Vagina (tissue), 2 donors: ENCODE measurements around the gene HECTD4. TPM values are rescaled to one million over a fixed set of nuclear protein-coding genes. Genes with fewer than 3 reads are reported as not detected.

Experiments
- DNase-seq, 2 donors: peaks; one replicate each; pipeline ENCODE4 v3.0.0-alpha.2; 2017; ENCODE audit errors: extremely low spot score in 2 of 2
- H3K27ac ChIP-seq: fragments of 200-600 bp; sonication (generic); one replicate; pipeline ENCODE4 v1.5.1; 2019
- H3K27me3 ChIP-seq: fragments of 200-600 bp; sonication (generic); one replicate; pipeline ENCODE4 v1.5.1; 2019
- H3K36me3 ChIP-seq, 2 donors: fragments of 200-600 bp; sonication (generic); one replicate each; pipeline ENCODE4 v1.5.1; 2017 to 2019
- H3K4me1 ChIP-seq: fragments of 200-600 bp; sonication (generic); one replicate; pipeline ENCODE4 v1.5.1; 2019
- H3K4me3 ChIP-seq, 2 donors: fragments of 200-600 bp; sonication (generic); 1 replicate in 1 of 2; 2 replicates in 1 of 2; pipeline ENCODE4 v1.5.1; 2016 to 2019
- H3K9me3 ChIP-seq: fragments of 200-600 bp; sonication (generic); one replicate; pipeline ENCODE4 v1.5.1; 2019
- CTCF ChIP-seq, 3 experiments: fragments of 450-650 bp in 2 of 3; fragments of 200-600 bp in 1 of 3; sonication (generic) in 1 of 3; IDR thresholded peaks; one replicate each; pipeline ENCODE4 v1.5.1; 2017 to 2019; ENCODE audit warnings: antibody characterized with exemption in 3 of 3, mild to moderate bottlenecking in 2 of 3, moderate library complexity in 2 of 3
- POLR2A ChIP-seq, 2 donors: fragments of 450-650 bp; IDR thresholded peaks; one replicate each; pipeline ENCODE4 v1.6.1; 2017; ENCODE audit warnings: antibody characterized with exemption in 2 of 2, mild to moderate bottlenecking in 2 of 2, moderate library complexity in 2 of 2
- POLR2AphosphoS5 ChIP-seq, 2 donors: sonication (generic); formaldehyde crosslinking; IDR thresholded peaks; one replicate each; pipeline ENCODE4 v1.9.0; 2017; ENCODE audit warnings: antibody characterized with exemption in 2 of 2, mild to moderate bottlenecking in 2 of 2, low read depth in 1 of 2; ENCODE audit not compliant: insufficient read depth in 1 of 2
- intact Hi-C: fragments of 100-400 bp; cut with DNase I; formaldehyde crosslinking; loops from one replicate; pipeline ENCODE4 v1.15.1; 2023
- total RNA-seq: library from RNA; depleted of rRNA; stranded (reverse); fragments of >200 nt; gene quantifications from one replicate; pipeline ENCODE4 v1.2.3, GENCODE V29; 2016

Gene HECTD4
- total RNA-seq, 1 donor from 2014 or later = 79.6 TPM

- no peak overlapping the region for H3K4me3 ChIP-seq
- intact Hi-C loops = no loop called here
- DNase-seq = no peak
- H3K9me3 ChIP-seq = no peaks in the 10 kb centered on the region
- peaks cover 0 to 67% of the 10 kb centered on the region in 2 donors for H3K36me3 ChIP-seq
- no peak overlapping the region for H3K27ac ChIP-seq
- no peak for TF ChIP-seq POLR2AphosphoS5 (IDR thresholded peaks at IDR 0.05; ENCODE audit: insufficient read depth in 1 of 2, low read depth in 1 of 2)
- TF ChIP-seq POLR2A (IDR thresholded peaks at IDR 0.05) = no peak
- TF ChIP-seq CTCF (IDR thresholded peaks at IDR 0.05) = no peak
- H3K27me3 ChIP-seq = no peaks in the 10 kb centered on the region
- no peaks in the 10 kb centered on the region for H3K4me1 ChIP-seq
Measured at GRCh38 chr12:112176321-112177010, 205.8 kb downstream of the HECTD4 start.

GRCh38 chr12:112175361-112176155 is 206.7 kb downstream of the HECTD4 start:
- no peak for DNase-seq
- Histone ChIP-seq H3K27ac (no peak overlapping the region), H3K4me1 (no peaks in the 10 kb centered on the region), H3K36me3 (peaks cover 0 to 76% of the 10 kb centered on the region in 2 donors), H3K27me3 (no peaks in the 10 kb centered on the region), H3K4me3 (no peak overlapping the region), H3K9me3 (no peaks in the 10 kb centered on the region)
- TF ChIP-seq POLR2AphosphoS5 (IDR thresholded peaks at IDR 0.05; ENCODE audit: insufficient read depth in 1 of 2, low read depth in 1 of 2) (no peak), POLR2A (IDR thresholded peaks at IDR 0.05) (no peak), CTCF (IDR thresholded peaks at IDR 0.05) (no peak)
- intact Hi-C loops = no loop called here

- no peak overlapping the region for H3K27ac ChIP-seq
- H3K36me3 ChIP-seq = peaks cover 0 to 74% of the 10 kb centered on the region in 2 donors
- H3K4me1 ChIP-seq = no peaks in the 10 kb centered on the region
- no peak for DNase-seq
- H3K9me3 ChIP-seq = no peaks in the 10 kb centered on the region
- intact Hi-C loops = no loop called here
- H3K4me3 ChIP-seq = no peak overlapping the region
- no peak for TF ChIP-seq POLR2AphosphoS5 (IDR thresholded peaks at IDR 0.05; ENCODE audit: insufficient read depth in 1 of 2, low read depth in 1 of 2)
- no peak for TF ChIP-seq CTCF (IDR thresholded peaks at IDR 0.05)
- no peak for TF ChIP-seq POLR2A (IDR thresholded peaks at IDR 0.05)
- H3K27me3 ChIP-seq = no peaks in the 10 kb centered on the region
Measured at GRCh38 chr12:112172556-112173324, 209.5 kb downstream of the HECTD4 start.

GRCh38 chr12:112170971-112171596 is 211.1 kb downstream of the HECTD4 start:
- H3K27ac ChIP-seq = no peak overlapping the region
- no peaks in the 10 kb centered on the region for H3K27me3 ChIP-seq
- DNase-seq = no peak
- no peaks in the 10 kb centered on the region for H3K9me3 ChIP-seq
- peaks cover 0 to 65% of the 10 kb centered on the region in 2 donors for H3K36me3 ChIP-seq
- no peaks in the 10 kb centered on the region for H3K4me1 ChIP-seq
- intact Hi-C loops = no loop called here
- no peak overlapping the region for H3K4me3 ChIP-seq
- TF ChIP-seq CTCF (IDR thresholded peaks at IDR 0.05) (no peak), POLR2A (IDR thresholded peaks at IDR 0.05) (no peak), POLR2AphosphoS5 (IDR thresholded peaks at IDR 0.05; ENCODE audit: insufficient read depth in 1 of 2, low read depth in 1 of 2) (no peak)
